ENCODE results near the gene MAP3K21.
A peak's percentile ranks its signal among the peaks of the same experiment; 100 is the strongest.

Gene MAP3K21

DNA sequence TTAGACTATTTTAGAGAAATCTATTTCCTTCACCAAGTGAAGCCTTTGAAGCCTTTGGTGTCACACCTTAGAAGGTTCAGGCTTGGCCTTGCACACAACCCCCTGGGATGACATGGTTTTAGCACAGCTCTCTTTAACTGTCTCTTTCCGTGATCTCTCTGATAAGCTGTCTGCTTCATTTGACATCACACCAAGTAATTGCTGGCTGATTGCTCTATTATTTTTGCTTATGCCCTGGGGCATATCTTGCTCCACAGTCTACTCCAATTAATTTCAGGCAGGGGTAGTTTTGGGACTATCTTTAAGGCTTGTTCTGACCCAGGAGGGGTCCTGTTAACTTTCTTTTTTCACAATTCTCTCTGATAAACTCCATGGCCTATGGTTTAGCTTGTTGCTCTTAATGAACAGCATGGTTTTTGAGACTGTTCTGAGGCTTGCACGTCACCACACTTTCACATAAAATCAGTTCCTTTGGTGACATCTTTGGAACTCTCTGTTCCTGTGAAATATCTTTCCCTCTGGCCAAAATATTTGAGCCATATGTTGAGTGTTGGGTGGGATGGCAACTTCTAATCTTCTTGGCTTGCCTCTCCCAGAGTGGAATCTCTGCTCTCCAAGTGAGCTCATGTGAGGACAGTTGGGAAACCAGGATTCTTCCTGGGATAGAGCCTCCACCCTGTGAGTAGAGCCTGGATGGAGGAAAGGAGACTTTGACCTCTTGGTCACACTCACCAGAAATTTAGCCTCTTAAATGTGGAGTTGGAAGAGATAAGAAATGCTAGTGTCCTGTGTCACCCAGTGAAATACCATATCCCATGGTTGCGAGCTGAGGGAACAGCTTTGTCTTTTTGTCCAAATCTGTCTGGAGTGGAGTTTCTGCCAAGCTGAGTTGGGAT, 63.6 kb downstream of the MAP3K21 start:
- DNase-seq, result no peak

- no peak for DNase-seq
Observed at GRCh38 chr1:233393084-233393840, 65.7 kb downstream of the MAP3K21 start.

DNA sequence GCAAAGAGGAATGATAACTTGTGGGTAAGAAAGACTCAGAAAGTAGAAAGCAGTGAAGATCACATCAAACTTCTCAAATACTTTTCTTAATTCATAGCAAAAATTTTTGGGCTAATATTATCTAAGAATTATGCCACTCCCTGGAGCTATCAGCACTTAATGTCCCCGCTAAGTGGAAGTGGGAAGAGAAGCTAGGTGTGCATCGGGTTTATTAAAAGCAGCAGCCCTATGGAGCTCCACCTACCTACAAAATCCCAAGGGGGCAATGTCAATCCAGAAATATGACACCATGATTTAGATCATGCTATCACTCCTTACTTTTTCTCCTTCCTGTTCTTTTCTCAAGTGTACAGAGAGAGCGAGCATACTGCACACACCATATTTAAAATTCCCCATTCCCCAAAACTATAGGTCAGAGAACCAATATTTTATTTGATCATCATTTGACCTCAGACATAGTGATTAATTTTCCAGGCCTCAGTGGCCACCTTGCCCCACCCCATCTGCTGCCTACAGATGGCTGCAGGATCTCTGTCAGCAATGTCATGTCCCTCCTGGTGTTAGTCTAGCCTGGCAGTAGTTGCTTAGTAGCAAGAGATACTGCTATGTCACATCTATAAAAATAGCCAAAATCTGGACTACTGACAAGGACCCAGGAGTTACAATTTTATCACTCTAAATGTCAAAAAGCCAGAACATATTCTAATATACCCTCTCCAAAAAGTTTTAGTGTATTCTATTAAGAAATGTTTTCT, 66.6 kb downstream of the MAP3K21 start:
- no peak for DNase-seq

- peak; percentile 55 for DNase-seq
Observed at GRCh38 chr1:233394860-233395717, 67.6 kb downstream of the MAP3K21 start.

DNA sequence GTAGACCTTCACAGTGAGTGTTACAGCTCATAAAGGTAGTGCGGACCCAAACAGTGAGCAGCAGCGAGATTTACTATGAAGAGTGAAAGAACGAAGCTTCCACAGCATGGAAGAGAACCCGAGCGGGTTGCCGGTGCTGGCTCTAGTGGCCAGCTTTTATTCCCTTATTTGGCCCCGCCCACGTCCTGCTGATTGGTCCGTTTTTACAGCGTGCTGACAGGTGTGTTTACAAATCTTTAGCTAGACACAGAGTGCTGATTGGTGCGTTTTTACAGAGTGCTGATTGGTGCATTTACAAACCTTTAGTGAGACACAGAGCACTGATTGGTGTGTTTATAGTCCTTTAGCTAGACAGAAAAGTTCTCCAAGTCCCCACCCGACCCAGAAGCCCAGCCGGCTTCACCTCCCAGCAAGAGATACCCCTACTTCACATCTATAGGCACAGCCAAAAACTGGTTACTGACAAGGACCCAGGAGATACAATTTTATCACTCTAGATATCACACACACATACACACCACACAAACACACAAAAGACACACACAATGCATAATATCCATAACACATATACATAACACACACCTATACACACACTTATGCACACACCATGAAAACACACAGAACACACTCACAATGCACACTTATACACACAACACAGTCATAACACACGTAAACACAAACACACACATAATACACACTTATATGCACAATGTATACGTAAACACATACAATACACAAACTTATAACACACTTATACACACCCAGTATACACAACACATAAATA, 68.5 kb downstream of the MAP3K21 start:
- no peak for DNase-seq

GRCh38 chr1:233406339-233406960, 78.9 kb downstream of the MAP3K21 start:
- DNase-seq, result no peak

DNA sequence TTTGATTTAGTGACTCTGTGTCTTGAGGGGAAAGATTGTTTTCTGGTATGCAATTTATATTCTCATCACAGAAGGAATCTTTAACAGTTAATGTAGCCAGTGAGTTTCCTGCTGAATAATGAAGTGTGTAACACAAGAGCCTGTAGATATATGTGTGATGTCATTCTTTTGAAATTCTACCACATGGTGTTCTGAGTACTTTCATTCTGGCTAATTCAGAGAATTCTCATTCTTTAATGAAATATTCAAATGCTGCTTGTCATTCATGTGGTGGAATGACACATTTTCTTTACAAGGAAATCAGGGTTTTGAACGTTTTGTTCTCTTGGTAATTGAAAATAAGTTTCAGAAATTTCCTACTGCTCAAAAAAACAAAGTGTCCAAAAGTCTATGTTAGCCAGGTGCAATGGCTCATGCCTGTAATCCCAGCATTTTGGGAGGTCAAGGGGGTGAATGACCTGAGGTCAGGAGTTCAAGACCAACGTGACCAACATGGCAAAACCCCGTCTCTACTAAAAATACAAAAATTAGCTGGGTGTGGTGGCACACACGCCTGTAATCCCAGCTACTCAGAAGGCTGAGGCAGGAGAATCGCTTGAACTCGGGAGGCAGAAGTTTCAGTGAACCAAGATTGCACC, 79.6 kb downstream of the MAP3K21 start:
- DNase-seq, result no peak

DNA sequence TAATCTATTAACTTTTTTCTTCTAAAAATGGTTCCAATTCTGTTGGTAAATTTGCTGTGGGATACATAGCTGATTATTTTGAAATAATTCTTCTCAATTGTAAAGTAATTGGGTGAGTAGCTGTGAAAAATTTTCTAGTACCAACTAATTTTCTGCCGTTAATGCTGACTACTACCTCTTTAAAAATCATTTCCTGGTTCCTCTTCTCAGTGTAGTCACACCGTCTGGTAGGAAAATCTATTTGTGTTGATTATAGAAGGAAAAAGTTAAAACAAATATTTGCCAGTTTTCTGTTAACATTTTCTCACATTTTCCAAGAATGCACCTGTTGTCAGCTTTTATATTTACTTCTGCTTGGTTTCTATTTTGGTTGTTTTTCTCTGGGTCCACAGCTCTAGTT, 82.0 kb downstream of the MAP3K21 start:
- no peak for DNase-seq

GRCh38 chr1:233410906-233411305, 83.4 kb downstream of the MAP3K21 start:
- DNase-seq, result no peak

- no peak for DNase-seq
Observed at GRCh38 chr1:233412812-233413211, 85.3 kb downstream of the MAP3K21 start.

DNA sequence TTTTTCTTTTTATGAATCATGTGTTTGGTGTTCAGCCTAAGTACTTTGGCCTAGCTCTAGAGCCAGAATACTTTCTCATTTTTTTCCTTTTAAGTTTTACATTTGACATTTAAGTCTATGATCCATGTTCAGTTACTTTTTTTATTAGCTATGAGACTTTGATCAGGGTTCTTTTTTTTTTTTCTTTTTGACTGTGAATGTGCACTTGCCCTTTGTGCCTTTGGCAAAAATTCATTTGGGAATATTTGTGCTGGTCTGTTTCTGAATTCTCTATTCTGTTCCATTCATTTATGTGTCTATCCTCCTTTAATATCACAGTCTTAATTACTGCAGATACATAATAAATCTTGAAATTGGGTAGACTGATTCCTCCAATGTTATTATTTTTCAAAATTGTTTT, 93.8 kb downstream of the MAP3K21 start:
- DNase-seq, result no peak

- no peak for DNase-seq
Observed at GRCh38 chr1:233424779-233425178, 97.3 kb downstream of the MAP3K21 start.

DNA sequence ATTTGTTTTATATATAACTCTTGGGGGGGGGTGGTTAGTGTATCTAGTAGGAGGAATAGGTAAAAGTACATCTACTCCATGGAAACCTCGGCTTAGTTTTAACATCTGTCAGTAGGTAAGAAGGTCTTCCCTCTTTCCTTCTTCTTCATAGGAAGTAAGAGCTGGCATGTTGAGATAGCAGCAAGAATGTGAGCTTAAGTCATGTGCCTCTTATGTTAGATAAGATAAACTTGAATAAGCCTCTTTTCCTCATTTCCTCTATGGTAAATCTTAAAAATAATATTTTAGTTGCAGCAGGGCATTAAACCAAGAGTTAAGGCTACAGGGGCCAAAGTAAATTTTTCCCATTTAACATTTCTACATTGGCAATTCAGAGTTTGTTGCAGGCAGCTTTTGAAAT, 100.4 kb downstream of the MAP3K21 start:
- no peak for DNase-seq

DNA sequence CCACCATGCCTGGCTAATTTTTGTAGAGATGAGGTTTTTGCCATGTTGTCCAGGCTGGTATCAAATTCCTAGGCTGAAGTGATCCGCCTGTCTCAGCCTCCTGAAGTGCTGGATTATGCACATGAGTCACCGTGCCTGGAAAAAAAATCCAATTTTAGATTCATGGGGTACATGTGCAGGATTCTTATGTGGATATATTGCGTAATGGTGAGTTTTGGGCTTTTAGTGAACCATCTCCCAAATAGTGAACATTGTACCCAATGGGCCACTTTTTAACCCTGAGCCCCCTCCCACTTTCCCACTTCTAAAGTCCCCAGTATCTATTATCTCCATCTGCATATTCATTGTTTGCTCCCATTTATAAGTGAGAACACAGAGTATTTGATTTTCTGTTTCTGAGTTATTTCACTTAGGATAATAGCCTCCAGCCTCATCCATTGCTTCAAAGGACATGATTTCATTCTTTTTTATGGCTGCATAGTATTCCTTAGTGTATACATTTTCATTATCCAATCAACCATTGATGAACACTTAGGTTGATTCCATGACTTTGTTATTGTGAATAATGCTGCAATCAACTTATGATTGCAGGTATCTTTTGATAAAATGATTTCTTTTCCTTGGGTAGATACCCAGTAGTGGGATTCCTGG, 104.4 kb downstream of the MAP3K21 start:
- DNase-seq, result no peak

GRCh38 chr1:233432916-233433315, 105.4 kb downstream of the MAP3K21 start:
- DNase-seq, result no peak

DNA sequence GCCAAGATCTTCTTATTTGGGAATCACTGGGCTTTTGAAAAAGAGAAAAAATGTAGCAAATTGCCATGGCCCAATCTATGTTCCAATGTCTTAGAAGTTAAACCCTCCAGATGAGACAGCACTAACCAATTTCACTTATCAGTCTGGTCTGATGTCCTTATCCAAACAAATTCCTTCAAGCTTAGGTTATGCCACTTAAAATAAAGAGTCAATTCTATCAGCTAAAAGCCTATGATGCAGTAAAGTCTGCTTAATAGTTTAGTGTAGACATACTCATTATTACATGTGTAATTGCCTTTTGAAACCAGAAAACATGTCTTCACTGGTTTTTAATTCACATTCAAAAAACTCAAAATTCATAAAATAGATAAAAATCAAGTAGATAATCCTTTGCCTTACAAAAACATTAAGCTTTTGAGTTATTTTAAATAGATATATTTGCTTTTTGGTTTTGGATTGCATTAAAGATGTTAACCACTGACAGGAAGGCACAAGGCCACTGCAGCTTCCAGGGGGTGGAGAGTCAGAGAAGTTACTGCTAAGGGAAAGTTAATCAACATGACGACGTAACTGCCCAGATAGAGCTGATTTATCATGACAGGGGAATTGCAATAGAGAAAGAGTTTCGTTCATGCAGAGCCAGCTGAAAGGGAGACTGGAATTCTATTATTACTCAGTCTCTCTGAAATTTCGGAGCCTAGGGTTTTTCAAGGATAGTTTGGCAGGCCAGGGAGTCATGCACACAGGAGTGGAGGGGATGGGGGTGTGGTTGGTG, 106.1 kb downstream of the MAP3K21 start:
- no peak for DNase-seq

Measured in NCI-H1105 treated with DMSO at 0.1 percent for 48 hours (cell line).